IPS-18a (cell line): ENCODE results near the gene ZEB1.

ENCODE experiments used
- H3K27ac ChIP-seq: one replicate; pipeline ENCODE4 v1.5.1; 2013; ENCODE audit warnings: low read length
- H3K27me3 ChIP-seq: one replicate; pipeline ENCODE4 v1.6.1; 2013; ENCODE audit warnings: mild to moderate bottlenecking, low read length; ENCODE audit not compliant: control insufficient read depth, insufficient read depth
- H3K36me3 ChIP-seq: one replicate; pipeline ENCODE4 v1.6.1; 2013; ENCODE audit warnings: low read depth, low read length; ENCODE audit not compliant: control insufficient read depth
- H3K4me1 ChIP-seq: one replicate; pipeline ENCODE4 v1.6.1; 2013; ENCODE audit warnings: low read depth, low read length; ENCODE audit not compliant: control insufficient read depth
- H3K4me3 ChIP-seq: one replicate; pipeline ENCODE4 v1.5.1; 2013; ENCODE audit warnings: low read length
- H3K9ac ChIP-seq: one replicate; pipeline ENCODE4 v1.6.1; 2013; ENCODE audit warnings: mild to moderate bottlenecking, low read length, moderate library complexity
- H3K9me3 ChIP-seq: one replicate; pipeline ENCODE4 v1.6.1; 2013; ENCODE audit warnings: low read depth, low read length; ENCODE audit not compliant: control insufficient read depth

ZEB1 gene

GRCh38 chr10:31319602-31320549, 860 bp downstream of the ZEB1 start:
- H3K4me3 ChIP-seq, result peak overlapping the region; percentile 76
- no peak overlapping the region for H3K9ac ChIP-seq
- H3K4me1 ChIP-seq, result peaks cover 7% of the 10 kb centered on the region
- no peaks in the 10 kb centered on the region for H3K9me3 ChIP-seq
- H3K36me3 ChIP-seq, result no peaks in the 10 kb centered on the region
- H3K27me3 ChIP-seq, result peaks cover 65% of the 10 kb centered on the region
- no peak overlapping the region for H3K27ac ChIP-seq

GRCh38 chr10:31320550-31321211, 1.7 kb downstream of the ZEB1 start:
- no peaks in the 10 kb centered on the region for H3K36me3 ChIP-seq
- peaks cover 71% of the 10 kb centered on the region for H3K27me3 ChIP-seq
- H3K27ac ChIP-seq, result no peak overlapping the region
- H3K9me3 ChIP-seq, result no peaks in the 10 kb centered on the region
- H3K9ac ChIP-seq, result no peak overlapping the region
- H3K4me1 ChIP-seq, result peaks cover 7% of the 10 kb centered on the region
- peak overlapping the region; percentile 76 for H3K4me3 ChIP-seq

DNA sequence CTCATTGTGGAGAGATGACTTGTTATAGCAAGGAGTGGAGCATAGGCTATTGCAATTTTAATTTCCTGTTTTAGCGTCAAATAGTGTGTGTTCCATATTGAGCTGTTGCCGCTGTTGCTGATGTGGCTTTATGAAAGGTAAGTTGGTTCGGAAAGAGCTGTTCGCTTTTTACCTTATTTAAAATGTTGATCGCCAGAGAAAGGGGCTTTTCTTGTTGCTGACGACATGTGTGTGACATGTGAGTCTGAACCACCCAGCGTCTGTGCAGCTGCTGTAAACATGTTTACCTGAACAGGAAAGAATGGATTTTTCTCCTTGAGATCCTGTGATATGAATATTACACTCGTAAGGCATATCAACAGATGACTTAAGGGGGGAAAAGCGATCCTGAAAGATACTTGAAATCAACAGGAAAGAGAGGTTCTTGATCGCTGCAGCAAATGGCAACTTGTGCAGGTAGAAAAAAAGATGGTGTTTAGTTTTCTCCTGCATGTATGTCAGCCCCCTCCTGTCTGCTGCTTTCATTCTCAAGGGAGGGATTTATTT, 2.5 kb downstream of the ZEB1 start:
- peaks cover 76% of the 10 kb centered on the region for H3K27me3 ChIP-seq
- peaks cover 7% of the 10 kb centered on the region for H3K4me1 ChIP-seq
- H3K9me3 ChIP-seq, result no peaks in the 10 kb centered on the region
- no peak overlapping the region for H3K27ac ChIP-seq
- no peak overlapping the region for H3K9ac ChIP-seq
- H3K36me3 ChIP-seq, result no peaks in the 10 kb centered on the region
- peak overlapping the region; percentile 76 for H3K4me3 ChIP-seq

- no peak overlapping the region for H3K9ac ChIP-seq
- H3K36me3 ChIP-seq, result no peaks in the 10 kb centered on the region
- H3K4me3 ChIP-seq, result no peak overlapping the region
- H3K27me3 ChIP-seq, result peaks cover 64% of the 10 kb centered on the region
- peaks cover 7% of the 10 kb centered on the region for H3K4me1 ChIP-seq
- no peaks in the 10 kb centered on the region for H3K9me3 ChIP-seq
- H3K27ac ChIP-seq, result no peak overlapping the region
These were observed 3.6 kb downstream of the ZEB1 start for GRCh38 chr10:31322647-31323046.

DNA sequence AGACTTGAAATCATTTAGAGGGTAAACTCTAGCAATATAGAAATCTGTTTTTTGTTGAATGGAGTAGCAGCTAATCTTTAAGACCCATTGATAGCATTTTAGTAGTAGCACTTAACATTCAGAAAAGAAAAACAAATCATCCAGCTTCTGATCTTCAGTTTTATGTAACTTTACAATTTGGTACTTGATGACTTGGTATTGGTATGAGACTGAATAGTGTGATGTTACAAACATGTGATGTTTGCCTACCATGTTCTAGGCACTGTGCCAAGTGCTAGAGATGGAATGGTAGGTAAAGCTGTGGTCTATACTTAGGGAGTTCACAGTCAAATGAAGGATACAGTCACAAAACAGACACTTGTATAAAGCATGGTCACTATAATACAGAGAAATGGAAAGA, 21.3 kb downstream of the ZEB1 start:
- Histone ChIP-seq H3K9me3 (no peaks in the 10 kb centered on the region), H3K27ac (no peak overlapping the region)

DNA sequence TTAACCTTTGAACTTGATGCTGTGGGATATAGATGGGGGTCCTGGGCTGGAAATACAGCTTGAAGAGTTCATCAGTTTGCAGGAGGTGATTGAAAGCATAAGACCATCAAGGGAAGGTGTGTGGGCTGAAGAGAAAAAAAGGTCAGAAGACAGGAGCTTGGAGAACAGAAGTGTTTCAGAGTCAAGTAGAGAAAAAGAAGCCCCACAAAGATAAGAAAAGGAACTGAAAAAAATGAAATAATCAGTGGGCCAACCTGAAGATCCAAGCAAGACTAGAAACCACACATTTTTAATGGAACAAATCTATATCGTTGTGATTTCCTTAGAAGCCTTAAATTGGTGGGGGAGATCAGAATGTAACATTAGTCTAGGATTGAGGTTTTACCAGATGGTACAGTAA, 22.5 kb downstream of the ZEB1 start:
- Histone ChIP-seq H3K9ac (no peak overlapping the region), H3K4me3 (no peak overlapping the region), H3K36me3 (no peaks in the 10 kb centered on the region), H3K4me1 (no peaks in the 10 kb centered on the region), H3K27me3 (no peaks in the 10 kb centered on the region), H3K27ac (no peak overlapping the region), H3K9me3 (no peaks in the 10 kb centered on the region)

More for the DNA sequence above, 21.3 kb downstream of the ZEB1 start:
- Histone ChIP-seq H3K36me3 (no peaks in the 10 kb centered on the region), H3K9ac (no peak overlapping the region), H3K27me3 (no peaks in the 10 kb centered on the region), H3K4me3 (no peak overlapping the region), H3K4me1 (no peaks in the 10 kb centered on the region)

- no peak overlapping the region for H3K9ac ChIP-seq
- no peak overlapping the region for H3K4me3 ChIP-seq
These were observed 24.0 kb downstream of the ZEB1 start for GRCh38 chr10:31343009-31343408.

DNA sequence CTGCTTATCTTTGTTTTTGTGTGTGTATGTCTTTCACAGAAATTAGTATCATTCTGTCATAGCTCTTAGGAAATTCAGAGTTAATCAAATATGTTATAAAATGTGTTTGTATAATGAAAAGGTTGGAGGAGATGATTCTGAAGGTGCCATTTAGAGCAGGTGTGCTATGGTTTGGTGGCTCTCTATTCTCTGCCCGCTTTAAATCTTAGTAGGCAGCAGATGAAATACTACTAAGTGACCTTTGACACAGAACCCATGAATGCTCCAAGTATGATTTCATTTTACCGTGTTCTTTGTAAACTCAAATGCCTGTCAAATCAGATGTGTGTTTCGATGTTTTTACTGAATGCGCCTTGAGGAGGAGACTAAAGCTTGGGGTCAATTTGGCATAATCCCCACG, 24.5 kb downstream of the ZEB1 start:
- H3K4me3 ChIP-seq, result no peak overlapping the region
- no peaks in the 10 kb centered on the region for H3K4me1 ChIP-seq
- no peaks in the 10 kb centered on the region for H3K36me3 ChIP-seq
- H3K27me3 ChIP-seq, result no peaks in the 10 kb centered on the region
- H3K9me3 ChIP-seq, result no peaks in the 10 kb centered on the region
- no peak overlapping the region for H3K27ac ChIP-seq
- H3K9ac ChIP-seq, result no peak overlapping the region

More at GRCh38 chr10:31343009-31343408, 24.0 kb downstream of the ZEB1 start:
- Histone ChIP-seq H3K36me3 (no peaks in the 10 kb centered on the region), H3K4me1 (no peaks in the 10 kb centered on the region), H3K27ac (no peak overlapping the region), H3K9me3 (no peaks in the 10 kb centered on the region), H3K27me3 (no peaks in the 10 kb centered on the region)

DNA sequence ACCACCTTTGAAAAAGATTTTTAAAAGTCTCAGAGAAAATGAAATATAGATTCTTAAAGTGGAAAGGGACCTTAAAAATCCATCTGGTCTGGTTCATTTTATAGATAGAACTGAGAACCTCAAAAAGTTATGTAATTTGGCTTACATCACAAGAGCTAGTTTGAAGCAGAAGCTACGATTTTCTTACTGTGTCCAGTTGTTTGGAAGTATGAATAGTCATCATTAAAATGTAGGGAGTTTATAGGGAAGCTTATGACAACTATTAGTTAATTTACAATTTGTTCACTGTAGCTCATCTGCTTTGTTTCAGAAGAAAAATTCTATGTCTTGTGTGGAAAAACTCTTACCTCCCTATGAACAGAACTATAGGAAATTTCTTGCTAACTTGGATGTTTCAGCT, 26.9 kb downstream of the ZEB1 start:
- H3K9ac ChIP-seq, result no peak overlapping the region
- H3K27me3 ChIP-seq, result no peaks in the 10 kb centered on the region
- H3K36me3 ChIP-seq, result no peaks in the 10 kb centered on the region
- peaks cover 3% of the 10 kb centered on the region for H3K4me1 ChIP-seq
- no peak overlapping the region for H3K4me3 ChIP-seq
- H3K9me3 ChIP-seq, result no peaks in the 10 kb centered on the region
- no peak overlapping the region for H3K27ac ChIP-seq

DNA sequence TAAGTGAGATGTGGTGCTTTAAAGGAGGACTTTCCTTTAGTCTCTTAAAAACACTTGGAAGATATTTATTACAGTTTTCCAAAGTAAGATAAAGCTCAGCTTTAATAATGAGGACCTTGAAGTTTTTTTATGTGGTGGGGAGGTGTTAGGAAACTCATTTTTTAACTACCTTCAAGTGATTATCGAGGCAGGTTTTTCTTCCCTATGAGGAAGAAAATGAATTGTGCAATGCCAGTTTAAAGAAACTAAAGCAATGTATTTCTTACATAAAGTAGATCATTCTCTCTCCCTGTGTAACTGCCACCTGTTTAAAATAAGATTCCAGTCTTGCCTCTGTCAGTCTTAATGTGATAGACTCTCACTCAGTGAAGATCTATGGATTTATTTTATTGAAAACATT, 27.9 kb downstream of the ZEB1 start:
- Histone ChIP-seq H3K9ac (no peak overlapping the region), H3K27ac (no peak overlapping the region), H3K4me1 (peaks cover 7% of the 10 kb centered on the region), H3K9me3 (no peaks in the 10 kb centered on the region), H3K36me3 (no peaks in the 10 kb centered on the region), H3K27me3 (no peaks in the 10 kb centered on the region), H3K4me3 (no peak overlapping the region)

DNA sequence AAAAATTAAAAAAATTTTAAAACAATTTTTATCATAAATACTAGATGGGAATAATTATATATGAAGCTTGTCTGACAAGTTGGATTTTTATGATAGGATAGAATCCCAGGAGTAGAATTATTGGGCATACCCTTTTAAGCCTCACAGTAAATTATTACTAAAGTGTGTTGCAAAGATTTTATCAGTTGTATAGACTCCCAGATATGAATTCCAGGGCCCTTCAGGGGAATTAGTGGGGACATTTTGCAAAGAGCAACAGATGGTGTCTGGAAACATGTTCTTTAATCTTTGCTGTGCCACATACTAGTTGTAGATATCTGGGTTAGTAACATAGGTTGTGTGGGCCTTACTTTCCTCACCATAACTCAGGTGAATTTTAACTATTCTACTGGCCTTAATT, 28.7 kb downstream of the ZEB1 start:
- no peak overlapping the region for H3K27ac ChIP-seq
- H3K27me3 ChIP-seq, result no peaks in the 10 kb centered on the region
- H3K4me3 ChIP-seq, result no peak overlapping the region
- H3K36me3 ChIP-seq, result no peaks in the 10 kb centered on the region
- no peaks in the 10 kb centered on the region for H3K9me3 ChIP-seq
- H3K9ac ChIP-seq, result no peak overlapping the region
- peaks cover 7% of the 10 kb centered on the region for H3K4me1 ChIP-seq
